GM21717 (cell line): ENCODE data around the gene MED13L.
"Not testable (repeated sequence)": the region's sequence is repeated elsewhere in the genome, so short reads cannot be mapped to it uniquely, and the experiment has no call there.

Experiments used
- ATAC-seq: cut with Tn5 transposase; IDR thresholded peaks from one replicate; pipeline ENCODE4 v1.9.1; 2021; ENCODE audit warnings: mild to moderate bottlenecking, moderate library complexity; ENCODE audit not compliant: unreplicated experiment

Gene MED13L

GRCh38 chr12:116304621-116305020, 27.1 kb upstream of the MED13L start:
- no peak for ATAC-seq

DNA sequence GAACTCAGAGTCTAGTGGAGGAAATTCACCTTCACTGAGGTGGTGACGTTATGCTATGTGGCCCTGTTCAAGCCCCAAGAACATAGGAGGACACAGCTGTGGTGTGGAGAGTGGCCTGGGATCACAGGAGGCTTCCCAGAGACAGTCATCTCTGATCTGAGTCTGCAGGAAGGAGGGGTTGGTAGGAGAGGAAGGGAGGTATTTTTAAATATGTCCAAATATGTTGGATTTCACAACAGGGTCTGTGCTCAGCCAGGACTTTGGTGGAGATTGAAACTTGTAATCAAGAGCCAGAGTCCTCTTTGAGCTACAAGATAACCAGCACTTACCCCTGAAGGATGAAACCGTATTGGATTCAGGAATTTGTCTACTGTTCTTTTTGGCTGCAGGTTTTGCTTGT, 26.4 kb upstream of the MED13L start:
- ATAC-seq, result no peak

GRCh38 chr12:116303066-116303465, 25.6 kb upstream of the MED13L start:
- no peak for ATAC-seq

DNA sequence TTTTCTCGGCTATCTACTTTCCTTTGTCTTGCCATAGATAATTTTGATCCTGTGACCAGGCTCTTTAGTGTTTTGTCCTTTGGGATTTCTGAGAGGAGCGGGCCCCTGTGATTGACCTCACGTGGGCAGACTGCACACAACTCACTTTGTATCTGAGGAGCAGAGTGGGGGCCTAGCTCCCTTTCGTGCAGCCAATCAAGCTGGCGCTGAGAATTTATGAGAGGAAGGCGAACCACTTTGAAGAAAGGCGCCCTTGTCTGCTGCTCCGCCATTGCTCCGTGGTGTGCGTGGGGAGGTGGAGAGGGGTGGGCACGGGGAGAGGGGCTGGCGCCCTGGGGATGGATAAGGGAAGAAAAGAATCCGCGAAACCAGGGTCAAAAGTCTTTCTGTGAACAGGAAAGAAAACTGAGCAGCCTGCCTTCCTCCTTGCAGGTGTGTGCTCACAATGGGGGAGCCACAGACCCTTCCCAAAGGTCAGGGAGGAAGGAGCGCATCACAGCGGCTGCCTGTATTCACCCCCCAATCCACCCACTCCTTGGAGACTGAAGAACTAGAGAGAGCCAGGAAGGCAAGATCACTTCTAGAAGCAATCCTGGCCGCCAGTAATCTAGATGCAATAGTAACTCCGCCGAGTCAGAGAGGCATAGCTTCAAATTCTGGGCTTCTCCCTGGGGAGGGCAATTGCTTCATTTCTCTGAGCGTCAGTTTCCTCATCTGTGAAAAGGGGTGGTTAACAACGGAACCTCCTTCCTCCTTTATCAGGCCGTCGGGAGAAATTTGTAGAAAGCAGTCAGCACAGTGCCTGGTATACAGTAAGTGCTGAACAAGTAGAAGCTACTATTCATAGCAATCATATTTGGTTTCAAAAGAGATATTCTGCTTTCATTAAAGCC, 24.9 kb upstream of the MED13L start:
- ATAC-seq, result no peak

DNA sequence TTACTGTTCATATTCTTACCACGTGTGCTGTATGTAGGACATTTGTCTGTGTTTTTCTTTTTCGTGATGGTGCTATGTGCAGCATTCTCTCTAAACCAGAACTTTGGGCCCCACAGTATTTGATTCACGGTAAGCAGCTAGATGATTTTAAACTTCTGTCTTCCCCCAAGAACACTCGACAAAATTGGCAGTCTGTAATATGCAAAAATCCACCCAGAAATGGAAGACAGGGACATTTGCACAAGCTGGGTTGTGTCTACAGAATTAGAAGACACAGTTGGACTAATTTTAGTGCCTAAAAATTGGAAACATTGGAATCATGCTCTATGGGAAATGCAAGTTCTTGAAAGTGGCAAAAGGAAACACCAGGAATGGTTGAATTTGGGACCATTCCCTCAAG, 24.1 kb upstream of the MED13L start:
- no peak for ATAC-seq

DNA sequence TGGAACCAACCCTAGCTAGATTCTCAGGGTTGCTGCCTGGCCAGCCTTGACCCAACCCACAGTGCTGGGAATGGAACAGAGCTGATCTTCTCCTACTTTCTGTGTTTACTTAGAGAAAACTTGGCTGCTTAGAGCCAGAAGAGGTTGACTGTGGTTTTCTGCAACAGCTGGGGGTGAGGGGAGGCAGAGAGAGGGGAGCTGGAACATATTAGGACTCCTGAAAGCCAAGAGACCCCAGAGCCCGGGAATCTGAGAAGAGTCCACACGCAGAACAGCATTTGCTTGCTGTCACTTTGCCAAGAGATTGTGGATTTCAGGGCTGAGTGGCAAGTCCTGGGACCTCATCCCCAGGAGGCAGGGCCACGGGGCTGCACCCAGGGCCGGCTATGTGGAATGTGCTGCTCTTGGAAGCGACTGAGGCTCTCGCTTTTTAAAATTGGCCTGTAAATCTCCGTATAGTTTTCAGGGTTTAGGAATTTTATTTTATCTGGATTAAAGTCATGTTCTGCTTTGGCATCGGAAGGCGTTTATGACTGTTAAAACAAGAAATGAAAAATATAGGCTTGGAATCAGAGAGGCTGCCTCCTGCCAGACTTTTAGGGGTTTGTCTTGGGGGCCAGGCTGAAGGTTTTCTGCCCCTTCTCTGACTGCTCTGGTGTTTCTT, 22.3 kb upstream of the MED13L start:
- no peak for ATAC-seq

DNA sequence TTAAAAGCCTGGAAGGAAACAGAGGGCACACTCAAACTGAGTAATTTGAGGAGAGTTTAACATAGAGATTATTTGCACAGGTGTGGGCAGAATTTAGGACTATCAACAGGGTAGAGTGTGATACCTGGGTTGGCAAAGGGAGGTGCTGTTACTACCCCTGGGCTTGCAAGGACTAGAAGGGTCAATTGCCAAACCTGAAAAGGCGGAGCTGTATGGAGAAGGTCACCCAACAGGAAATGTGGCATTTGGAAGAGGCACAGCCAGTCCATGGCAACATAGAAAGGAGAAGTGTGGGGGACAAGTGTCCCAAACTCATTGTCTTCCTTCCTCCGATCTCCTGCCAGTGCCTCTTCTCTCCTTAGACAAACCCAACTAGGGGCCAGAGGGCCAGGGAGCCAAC, 21.6 kb upstream of the MED13L start:
- no peak for ATAC-seq

DNA sequence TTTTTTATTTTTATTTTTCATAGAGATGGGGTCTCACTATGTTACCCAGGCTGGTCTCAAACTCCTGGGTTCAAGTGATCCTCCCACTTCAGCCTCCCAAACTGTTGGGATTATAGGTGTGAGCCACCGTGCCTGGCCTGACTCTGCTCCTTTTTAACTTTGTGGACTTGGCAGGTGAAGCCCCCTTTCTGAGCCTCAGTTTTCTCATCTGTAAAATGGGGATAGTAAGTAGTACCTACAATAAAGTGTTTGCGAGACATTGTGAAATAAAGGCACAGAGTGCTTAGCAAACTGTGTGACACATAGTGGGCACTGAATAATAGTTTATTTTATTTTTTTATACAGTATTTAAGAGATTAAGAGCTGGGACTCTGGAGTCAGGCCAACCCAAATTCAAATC, 21.1 kb upstream of the MED13L start:
- ATAC-seq, result no peak

DNA sequence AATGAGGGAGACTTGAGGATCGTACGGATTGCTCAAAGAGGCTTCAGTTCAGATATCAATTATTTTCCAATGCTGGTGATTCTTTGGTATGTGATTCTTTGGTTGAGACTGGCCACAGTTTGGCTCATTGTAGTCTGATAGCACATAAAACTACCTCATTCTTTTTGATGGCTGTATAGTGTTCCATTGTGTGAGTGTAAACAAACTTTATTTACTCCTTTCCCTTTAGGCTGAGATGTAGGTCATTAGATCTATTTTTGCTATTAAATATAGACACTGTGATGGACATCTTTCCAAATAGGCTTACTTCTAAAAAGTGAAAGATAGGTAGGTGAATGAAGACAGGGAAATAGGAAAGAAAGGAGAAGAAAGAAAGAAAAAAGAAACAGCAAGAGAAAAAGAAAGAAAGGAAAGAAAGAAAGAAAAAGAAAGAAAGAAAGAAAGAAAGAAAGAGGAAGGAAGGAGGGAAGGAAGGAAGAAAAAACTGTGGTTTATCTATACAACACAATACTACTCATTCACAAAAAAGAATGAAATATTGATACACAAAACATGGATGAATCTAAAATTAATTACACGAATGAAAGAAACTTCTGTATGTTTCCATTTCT, 19.8 kb upstream of the MED13L start:
- no peak for ATAC-seq

DNA sequence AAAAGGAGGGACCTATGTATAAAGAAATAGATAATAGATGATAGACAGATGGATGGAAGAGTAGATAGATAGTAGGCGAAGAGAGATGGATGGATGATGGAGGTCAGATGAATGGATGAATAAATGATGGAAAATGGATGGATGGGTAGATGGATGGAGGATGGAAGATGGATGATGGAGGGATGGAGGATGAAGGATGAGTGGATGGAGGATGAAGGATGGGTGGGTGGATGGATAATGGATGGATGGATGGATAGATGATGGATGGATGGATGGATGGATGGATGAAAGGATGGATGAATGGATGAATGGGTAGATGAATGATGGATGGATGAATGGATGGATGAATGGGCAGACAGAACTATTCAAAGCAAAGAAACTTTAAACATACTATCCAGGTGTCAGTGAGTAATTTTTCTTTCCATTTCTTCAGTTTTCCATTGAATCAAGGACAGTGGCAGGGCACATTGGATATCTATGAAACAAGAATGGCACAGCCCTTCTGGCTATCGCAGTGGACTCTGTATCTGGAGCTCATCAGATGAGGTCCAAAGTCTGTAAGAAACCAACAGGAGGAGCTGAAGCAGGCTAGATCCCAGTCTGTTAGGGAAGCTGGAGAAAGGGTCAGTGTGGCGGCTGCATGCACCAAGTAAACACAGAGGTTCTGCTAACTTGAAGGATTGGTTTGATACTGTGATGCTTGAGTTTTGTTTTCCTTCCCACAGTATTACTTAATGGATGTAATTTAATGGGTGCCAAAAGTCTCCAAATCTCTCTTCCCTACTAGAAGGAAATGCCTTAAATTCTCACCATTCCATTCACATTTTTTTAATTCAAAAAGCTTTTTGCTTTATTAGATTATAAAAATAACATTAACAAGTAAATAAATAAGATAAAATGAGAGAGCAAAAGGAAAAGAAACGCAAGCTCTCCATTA, 18.1 kb upstream of the MED13L start:
- ATAC-seq, result no peak

DNA sequence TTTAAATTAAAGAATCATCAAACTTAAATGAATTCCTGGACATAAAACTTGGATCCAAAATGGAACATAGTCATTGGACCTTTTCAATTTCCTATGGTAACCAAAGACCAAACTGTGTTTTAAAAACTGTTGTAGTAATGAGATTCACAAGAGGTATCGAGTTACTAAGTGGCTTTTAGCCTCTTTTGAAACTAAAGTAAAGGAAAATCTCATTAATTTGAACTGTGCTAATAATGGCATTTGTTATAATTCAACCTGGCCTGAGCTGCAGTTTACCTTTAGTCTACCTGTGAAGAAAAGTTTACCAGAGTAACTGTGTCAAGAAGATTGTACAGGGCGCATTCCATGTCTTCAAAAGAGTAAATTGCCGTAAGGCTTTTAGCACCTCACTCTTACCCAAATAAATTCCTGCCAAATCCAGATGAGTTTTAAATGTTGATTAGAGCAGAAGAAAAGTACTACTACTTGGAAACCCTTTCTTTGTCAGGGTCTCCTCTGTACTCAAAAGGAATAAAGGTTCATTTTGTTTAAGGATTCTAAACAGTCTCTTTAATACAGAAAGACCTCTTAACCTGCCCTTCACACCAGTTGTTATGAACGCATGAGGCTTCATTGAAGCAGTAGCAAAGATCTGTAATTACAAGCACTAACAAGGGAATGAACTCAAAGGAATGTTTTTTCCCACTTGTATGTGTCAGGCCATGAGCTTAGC, 17.1 kb upstream of the MED13L start:
- ATAC-seq, result no peak

GRCh38 chr12:116293687-116294453, 16.4 kb upstream of the MED13L start:
- no peak for ATAC-seq

DNA sequence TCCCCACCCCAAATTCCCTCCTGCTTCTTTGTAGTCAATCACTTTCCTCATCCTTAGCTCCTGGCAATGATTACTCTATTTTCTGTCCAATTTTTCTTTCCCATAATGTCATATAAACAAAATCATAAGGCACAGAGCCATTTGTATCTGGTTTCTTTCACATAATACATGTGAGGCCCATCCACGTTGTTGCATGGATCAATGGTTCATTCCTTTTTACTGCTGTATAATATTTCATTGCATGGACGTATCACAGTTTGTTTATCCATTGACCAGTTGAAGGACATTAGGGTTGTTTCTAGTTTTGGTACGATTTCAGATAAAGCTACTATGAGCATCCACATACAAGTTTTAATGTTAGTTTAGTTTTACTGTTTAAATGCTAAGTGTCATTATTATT, 13.7 kb upstream of the MED13L start:
- ATAC-seq, result no peak

DNA sequence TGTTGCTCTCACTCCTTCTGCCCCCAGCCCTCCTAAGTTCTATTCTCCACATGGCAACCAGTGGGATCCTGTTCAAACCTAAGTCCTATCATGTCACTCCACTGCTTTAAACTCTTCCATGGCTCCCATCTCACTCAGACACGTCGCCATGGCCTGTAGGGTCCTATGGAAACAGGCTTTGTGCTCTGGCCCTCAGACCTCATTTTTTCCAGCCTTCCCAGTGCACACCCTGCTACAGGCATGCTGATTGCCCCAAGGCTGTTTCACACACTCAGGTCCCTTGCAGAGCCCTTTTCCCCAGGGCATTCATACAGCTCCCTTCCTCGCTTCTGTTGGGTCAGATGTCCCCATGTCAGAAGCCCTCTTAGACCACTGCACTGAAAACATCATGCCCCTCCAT, 11.2 kb upstream of the MED13L start:
- ATAC-seq, result no peak

GRCh38 chr12:116287842-116288301, 10.4 kb upstream of the MED13L start:
- ATAC-seq, result no peak

- ATAC-seq, result no peak
Observed at GRCh38 chr12:116284396-116284795, 6.9 kb upstream of the MED13L start.

DNA sequence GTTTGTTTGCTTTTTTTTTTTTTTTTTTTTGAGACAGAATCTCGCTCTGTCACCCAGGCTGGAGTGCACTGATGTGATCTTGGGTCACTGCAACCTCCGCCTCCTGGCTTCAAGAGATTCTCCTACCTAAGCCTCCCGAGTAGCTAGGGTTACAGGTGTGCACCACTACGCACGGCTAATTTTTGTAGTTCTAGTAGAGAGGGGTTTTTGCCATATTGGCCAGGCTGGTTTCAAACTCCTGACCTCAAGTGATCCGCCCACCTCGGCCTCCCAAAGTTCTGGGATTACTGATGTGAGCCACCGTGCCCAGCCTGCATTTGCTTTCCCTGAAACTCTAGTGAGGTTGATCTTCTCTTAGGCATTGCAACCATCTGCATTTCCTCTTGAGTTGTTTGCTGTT, 6.4 kb upstream of the MED13L start:
- ATAC-seq, result not testable (repeated sequence)

DNA sequence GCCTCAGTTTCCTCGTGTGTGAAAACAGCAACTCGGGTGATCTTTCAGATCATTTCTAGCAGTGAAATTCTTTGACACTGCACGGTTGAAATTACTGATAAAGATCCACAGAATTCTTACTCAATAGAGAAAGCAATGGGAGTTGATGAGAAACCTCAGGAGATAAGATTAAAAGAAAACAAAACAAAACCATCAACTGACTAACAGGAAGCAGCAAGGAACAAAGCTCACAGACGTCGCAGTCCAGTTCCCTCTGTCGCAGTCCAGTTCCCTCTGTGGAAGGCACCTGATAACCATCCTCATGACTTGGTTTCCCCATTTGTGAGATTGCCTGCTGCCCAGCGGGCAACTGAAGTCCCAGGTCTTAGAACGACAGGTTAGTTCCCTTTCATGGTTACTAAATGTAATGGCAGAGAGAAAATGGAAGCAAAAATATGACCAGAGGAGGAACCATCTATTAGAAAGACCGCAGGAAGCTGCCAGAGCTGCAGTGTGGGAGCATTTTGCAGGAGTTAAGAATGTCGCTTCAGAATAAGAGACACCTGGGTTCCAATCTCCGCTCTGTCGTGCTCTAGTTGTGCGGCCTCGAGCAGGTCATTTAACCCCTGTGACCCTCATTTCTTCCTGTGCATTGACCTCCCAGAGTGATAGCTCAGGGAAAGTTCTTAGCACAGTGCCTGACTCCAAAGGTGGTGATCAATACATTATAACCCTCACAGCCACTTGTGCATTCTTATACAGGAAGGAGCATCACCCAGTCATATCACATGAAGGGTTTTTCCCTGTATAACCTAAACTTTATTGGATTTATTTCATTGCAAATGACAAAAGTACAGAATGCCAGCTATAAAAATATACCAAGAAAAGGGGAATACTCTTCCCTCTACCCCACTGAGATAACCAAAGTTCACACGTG, 5.1 kb upstream of the MED13L start:
- ATAC-seq, result no peak
